Epithelial cell of proximal tubule (primary cell): ENCODE data around the gene PARP15. TPM values are rescaled to one million over a fixed set of nuclear protein-coding genes. Genes with fewer than 3 reads are reported as not detected.
"Not testable (repeated sequence)": the region's sequence is repeated elsewhere in the genome, so short reads cannot be mapped to it uniquely, and the experiment has no call there.

Experiments used
- DNase-seq: peaks from one replicate; pipeline ENCODE4 v3.0.0-alpha.2; 2011; ENCODE audit warnings: low read depth
- H3K4me3 ChIP-seq: 2 replicates; pipeline ENCODE4 v1.5.1; 2011; ENCODE audit warnings: low read depth, mild to moderate bottlenecking, low read length
- total RNA-seq: library from RNA; depleted of rRNA; stranded (reverse); fragments of >200 nt; gene quantifications from 2 replicates; pipeline ENCODE4 v1.2.3, GENCODE V29; 2015
- TF ChIP-seq, protein P1 (sequence below): conservative IDR thresholded peaks from 2 replicates; pipeline ENCODE4 v1.5.1; 2012; ENCODE audit warnings: low read depth, mild to moderate bottlenecking, low read length

The PARP15 gene
- total RNA-seq, 1 donor from 2014 or later, result not detected

GRCh38 chr3:122564155-122564912 lies 13.1 kb upstream of the PARP15 start, which contains the start of the genes DTX3L and PARP9:
Gene DTX3L (plus strand): TSS chr3:122564338. CDS start chr3:122564427, 89 bp downstream.
Gene PARP9 (minus strand): TSS chr3:122564300. CDS start chr3:122559620, 4,680 bp downstream.
- TF ChIP-seq, protein P1, sequence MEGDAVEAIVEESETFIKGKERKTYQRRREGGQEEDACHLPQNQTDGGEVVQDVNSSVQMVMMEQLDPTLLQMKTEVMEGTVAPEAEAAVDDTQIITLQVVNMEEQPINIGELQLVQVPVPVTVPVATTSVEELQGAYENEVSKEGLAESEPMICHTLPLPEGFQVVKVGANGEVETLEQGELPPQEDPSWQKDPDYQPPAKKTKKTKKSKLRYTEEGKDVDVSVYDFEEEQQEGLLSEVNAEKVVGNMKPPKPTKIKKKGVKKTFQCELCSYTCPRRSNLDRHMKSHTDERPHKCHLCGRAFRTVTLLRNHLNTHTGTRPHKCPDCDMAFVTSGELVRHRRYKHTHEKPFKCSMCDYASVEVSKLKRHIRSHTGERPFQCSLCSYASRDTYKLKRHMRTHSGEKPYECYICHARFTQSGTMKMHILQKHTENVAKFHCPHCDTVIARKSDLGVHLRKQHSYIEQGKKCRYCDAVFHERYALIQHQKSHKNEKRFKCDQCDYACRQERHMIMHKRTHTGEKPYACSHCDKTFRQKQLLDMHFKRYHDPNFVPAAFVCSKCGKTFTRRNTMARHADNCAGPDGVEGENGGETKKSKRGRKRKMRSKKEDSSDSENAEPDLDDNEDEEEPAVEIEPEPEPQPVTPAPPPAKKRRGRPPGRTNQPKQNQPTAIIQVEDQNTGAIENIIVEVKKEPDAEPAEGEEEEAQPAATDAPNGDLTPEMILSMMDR, result no peak
- peak within 1 kb of the TSS; percentile 87 for H3K4me3 ChIP-seq
- DNase-seq, result no peak

- DNase-seq, H3K4me3 ChIP-seq: not testable (repeated sequence)
Observed at GRCh38 chr3:122568131-122568530, 9.3 kb upstream of the PARP15 start.

- TF ChIP-seq, protein P1, result no peak
Observed at GRCh38 chr3:122568755-122569154, 8.7 kb upstream of the PARP15 start.

DNA sequence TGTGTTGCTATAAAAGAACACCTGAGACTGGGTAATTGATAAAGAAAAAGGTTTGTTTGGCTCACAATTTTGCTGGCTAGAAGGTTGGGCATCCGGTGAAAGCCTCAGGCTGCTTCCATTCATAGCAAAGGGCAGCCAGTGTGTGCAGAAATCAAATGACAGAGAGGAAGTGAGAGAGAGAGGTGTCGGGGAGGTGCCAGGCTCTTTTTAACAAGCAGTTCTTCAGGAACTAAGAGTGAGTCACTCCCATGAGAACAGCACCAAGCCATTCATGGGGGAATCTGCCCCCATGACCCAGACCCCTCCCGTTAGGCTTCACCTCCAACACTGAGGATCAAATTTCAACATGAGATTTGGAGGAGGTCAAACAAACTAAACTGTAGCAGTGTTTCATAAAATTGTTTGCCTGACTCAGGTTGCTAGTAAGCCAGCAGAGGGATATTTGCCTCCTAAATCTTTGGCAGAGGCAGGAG lies 4.5 kb upstream of the PARP15 start:
- TF ChIP-seq, protein P1, result peak; percentile 14

More at GRCh38 chr3:122568755-122569154, 8.7 kb upstream of the PARP15 start:
- no peak overlapping the region for H3K4me3 ChIP-seq
- DNase-seq, result no peak

GRCh38 chr3:122576174-122576940 lies 1.1 kb upstream of the PARP15 start:
- DNase-seq, result no peak
- TF ChIP-seq, protein P1, result no peak
- no peak overlapping the region for H3K4me3 ChIP-seq

More for the DNA sequence above, 4.5 kb upstream of the PARP15 start:
- peak; percentile 25 for DNase-seq
- H3K4me3 ChIP-seq, result no peak overlapping the region

DNA sequence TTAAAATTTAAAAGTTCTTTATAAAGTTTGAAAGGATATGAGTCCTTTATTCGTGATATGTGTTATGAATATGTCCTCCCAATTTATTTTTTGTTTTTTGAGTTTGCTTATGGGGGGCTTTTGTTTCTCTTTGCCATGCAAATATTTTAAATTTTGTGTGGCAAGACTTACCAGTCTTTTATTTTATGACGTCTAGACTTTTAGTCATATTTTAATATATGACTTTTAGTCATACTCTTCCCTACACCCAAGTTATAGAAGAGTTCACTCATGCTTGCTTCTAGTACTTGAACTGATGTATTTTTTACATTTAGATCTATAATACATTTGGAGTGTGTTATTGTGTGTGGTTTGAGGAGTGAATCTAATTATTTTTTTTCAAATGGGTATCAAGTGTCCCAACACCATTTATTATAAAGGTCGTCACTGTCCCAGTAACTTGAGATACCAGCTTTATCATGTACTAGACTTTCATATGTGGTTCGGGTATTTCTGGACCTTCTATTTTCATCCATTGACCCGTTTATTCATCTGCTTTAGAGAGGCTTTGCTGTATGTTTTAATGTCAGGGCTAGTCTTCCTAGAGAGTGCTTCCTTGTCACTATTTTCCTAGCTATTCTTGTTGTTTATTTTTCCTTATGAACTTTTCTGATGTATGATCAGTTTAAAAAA lies 755 bp downstream of the PARP15 start:
- TF ChIP-seq, protein P1, result no peak
- peak overlapping the region; percentile 40 for H3K4me3 ChIP-seq
- no peak for DNase-seq

DNA sequence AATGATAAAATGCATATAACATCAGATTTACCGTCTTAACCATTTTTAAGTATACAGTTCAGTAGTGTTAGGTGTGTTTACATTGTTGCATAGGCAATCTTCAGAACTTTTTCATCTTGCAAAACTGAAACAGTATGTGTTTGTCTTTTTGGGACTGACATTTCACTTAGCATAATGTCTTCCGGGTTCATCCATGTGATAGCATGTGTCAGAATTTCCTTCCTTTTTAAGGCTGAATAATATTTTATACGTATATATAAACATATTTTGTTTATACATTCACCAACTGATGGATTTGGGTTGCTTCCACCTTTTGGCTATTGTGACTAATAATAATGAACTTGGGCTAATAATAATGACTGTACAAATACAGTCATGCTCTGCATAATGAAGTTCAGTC lies 3.0 kb downstream of the PARP15 start:
- H3K4me3 ChIP-seq, result no peak overlapping the region
- no peak for DNase-seq
- TF ChIP-seq, protein P1, result no peak
